K562 (cell line): ENCODE results near the gene CEMIP2. TPM values are rescaled to one million over a fixed set of nuclear protein-coding genes. Genes with fewer than 3 reads are reported as not detected.

Experiments
- ATAC-seq: fragments of 200-7000 bp; cut with Tn5 transposase; 3 replicates; pipeline ENCODE4 v1.9.1; 2020; ENCODE audit warnings: moderate library complexity
- BruUV-seq: library from RNA; stranded (reverse); fragments of 400-500 nt; replicated peaks from 2 replicates; lab custom pipeline; 2021; lab: Mats Ljungman, UMichigan
- CTCF ChIA-PET: fragments of 300-600 bp; formaldehyde crosslinking; extraction: SDS; loops from one replicate; lab custom pipeline; 2021; ENCODE audit warnings: low intra/inter-chr PET ratio; lab: Yijun Ruan, JAX
- POLR2A ChIA-PET: fragments of 300-600, 350-650 bp; sonication (Branson Sonifier 250); formaldehyde crosslinking; extraction: SDS; loops from one replicate; lab custom pipeline; 2021; ENCODE audit warnings: antibody characterized with exemption, inconsistent platforms; lab: Yijun Ruan, JAX
- DNase-seq, 4 experiments: peaks; one replicate each; pipeline versions ENCODE4 v3.0.0 to v3.0.0-alpha.2; 2011 to 2018; ENCODE audit warnings: low spot score in 3 of 4, mixed read lengths in 3 of 4; ENCODE audit errors: extremely low read depth in 1 of 4
- FAIRE-seq: peaks from 2 replicates; lab custom pipeline; 2011; peaks lifted over from hg19 to GRCh38; lab: Jason Lieb, UNC
- H2AFZ ChIP-seq: 2 replicates; pipeline ENCODE4 v1.6.0; 2011; ENCODE audit warnings: low read depth, low read length, control low read depth, inconsistent platforms
- H3K27ac ChIP-seq: fragments of 200-600 bp; 3 replicates; pipeline ENCODE4 v1.8.0; 2011; ENCODE audit warnings: low read depth, mild to moderate bottlenecking, control low read depth, inconsistent platforms, low read length, moderate library complexity, mixed read lengths; ENCODE audit errors: extremely low read depth
- H3K27me3 ChIP-seq, 2 experiments: fragments of 300-600 bp in 1 of 2; 2 replicates in 1 of 2; 3 replicates in 1 of 2; pipeline versions ENCODE4 v1.6.0 to v1.8.0; 2011; ENCODE audit warnings: inconsistent platforms in 2 of 2, low read length in 2 of 2, mild to moderate bottlenecking in 1 of 2, mixed read lengths in 1 of 2, moderate library complexity in 1 of 2; ENCODE audit not compliant: control insufficient read depth in 2 of 2, insufficient read depth in 2 of 2
- H3K36me3 ChIP-seq: fragments of 300-600 bp; 3 replicates; pipeline ENCODE4 v1.8.0; 2011; ENCODE audit warnings: mild to moderate bottlenecking, low read length, inconsistent platforms; ENCODE audit not compliant: control insufficient read depth, insufficient read depth
- H3K4me1 ChIP-seq, 2 experiments: fragments of 200-600 bp in 1 of 2; replicated peaks in 1 of 2; 2 replicates in 1 of 2; 3 replicates in 1 of 2; pipeline versions ENCODE4 v1.5.1 to v1.8.0; 2011; ENCODE audit warnings: inconsistent platforms in 2 of 2, low read length in 2 of 2, mild to moderate bottlenecking in 1 of 2, mixed read lengths in 1 of 2, moderate library complexity in 1 of 2; ENCODE audit not compliant: control insufficient read depth in 2 of 2, insufficient read depth in 2 of 2
- H3K4me2 ChIP-seq: 2 replicates; pipeline ENCODE4 v1.6.1; 2011; ENCODE audit warnings: low read length, control low read depth, inconsistent platforms, mixed read lengths; ENCODE audit not compliant: insufficient read depth
- H3K4me3 ChIP-seq: fragments of 200-600 bp; sonication (generic), shearing (Covaris generic); 2 replicates; pipeline ENCODE4 v1.5.1; 2016; ENCODE audit warnings: control low read depth, inconsistent platforms
- H3K79me2 ChIP-seq: fragments of 200-600 bp; 3 replicates; pipeline ENCODE4 v1.8.0; 2011; ENCODE audit warnings: low read length, inconsistent platforms; ENCODE audit not compliant: control insufficient read depth, insufficient read depth
- H3K9ac ChIP-seq, 2 experiments: 2 replicates each; pipeline versions ENCODE4 v1.6.0 to v1.6.1; 2011; ENCODE audit warnings: low read depth in 2 of 2, low read length in 2 of 2, control low read depth in 1 of 2, inconsistent platforms in 1 of 2, mild to moderate bottlenecking in 1 of 2, mixed read lengths in 1 of 2; ENCODE audit not compliant: insufficient read depth in 1 of 2
- H3K9me1 ChIP-seq: one replicate; pipeline ENCODE4 v1.6.0; 2011; ENCODE audit warnings: inconsistent platforms, mild to moderate bottlenecking, low read length, moderate library complexity; ENCODE audit not compliant: control insufficient read depth, insufficient read depth
- H3K9me3 ChIP-seq: replicated peaks from 2 replicates; pipeline ENCODE4 v1.5.1; 2011; ENCODE audit warnings: low read depth, low read length, inconsistent platforms; ENCODE audit not compliant: control insufficient read depth, insufficient read depth
- H4K20me1 ChIP-seq: replicated peaks from 2 replicates; pipeline ENCODE4 v1.6.1; 2011; ENCODE audit warnings: low read length, inconsistent platforms, mixed read lengths; ENCODE audit not compliant: control insufficient read depth, insufficient read depth
- DEAF1 ChIP-seq: fragments of 450-650 bp; formaldehyde crosslinking; IDR thresholded peaks from 2 replicates; pipeline ENCODE4 v1.4.0; 2020; ENCODE audit warnings: mild to moderate bottlenecking, moderate library complexity
- FOXK1 ChIP-seq: sonication (generic); formaldehyde crosslinking; IDR thresholded peaks from 2 replicates; pipeline ENCODE4 v1.8.0; 2022; ENCODE audit warnings: missing genetic modification reagents, mild to moderate bottlenecking, borderline replicate concordance
- HIVEP1 ChIP-seq: fragments of 250-450 bp; sonication (Bioruptor Pico); IDR thresholded peaks from 2 replicates; pipeline ENCODE4 v1.4.0; 2020; ENCODE audit warnings: mild to moderate bottlenecking
- KLF16 ChIP-seq: IDR thresholded peaks from 2 replicates; pipeline ENCODE4 v1.6.1; 2016; ENCODE audit warnings: antibody characterized with exemption
- LCOR ChIP-seq: sonication (generic); formaldehyde crosslinking; IDR thresholded peaks from 2 replicates; pipeline ENCODE4 v1.8.0; 2022; ENCODE audit warnings: mild to moderate bottlenecking, missing genetic modification reagents
- NCOA2 ChIP-seq, 2 experiments: fragments of 450-650 bp; IDR thresholded peaks; 2 replicates each; pipeline ENCODE4 v1.6.1; 2018; ENCODE audit warnings: mild to moderate bottlenecking in 2 of 2, moderate library complexity in 1 of 2; ENCODE audit not compliant: partially characterized antibody in 2 of 2
- PHB ChIP-seq: fragments of 250-450 bp; sonication (Bioruptor Pico); IDR thresholded peaks from 2 replicates; pipeline ENCODE4 v1.5.0; 2021
- POLR2A ChIP-seq: fragments of 450-650 bp; conservative IDR thresholded peaks from 2 replicates; pipeline ENCODE4 v1.6.1; 2016
- RBM25 ChIP-seq: fragments of 200-400 bp; formaldehyde crosslinking; IDR thresholded peaks from 2 replicates; pipeline ENCODE4 v1.6.1; 2018; ENCODE audit warnings: low read length, low read depth, moderate library complexity; ENCODE audit not compliant: severe bottlenecking
- RBM34 ChIP-seq: fragments of 200-400 bp; formaldehyde crosslinking; IDR thresholded peaks from 2 replicates; pipeline ENCODE4 v1.6.1; 2018; ENCODE audit warnings: low read length, borderline replicate concordance; ENCODE audit not compliant: insufficient read depth
- ZC3H11A ChIP-seq: IDR thresholded peaks from 2 replicates; pipeline ENCODE4 v1.6.1; 2012; ENCODE audit warnings: low read depth, low read length, improper control_type of control experiment
- ZNF124 ChIP-seq: sonication (generic); formaldehyde crosslinking; IDR thresholded peaks from 2 replicates; pipeline ENCODE4 v1.8.1; 2022; ENCODE audit warnings: missing genetic modification reagents
- ZNF592 ChIP-seq: fragments of 450-650 bp; IDR thresholded peaks from 2 replicates; pipeline ENCODE4 v1.6.1; 2017; ENCODE audit warnings: antibody characterized with exemption, mild to moderate bottlenecking
- WGBS: fragments of 100-300 bp; shearing (Covaris generic); methylation state at CpG from one replicate; pipeline ENCODE4 v1.1.6; 2016; ENCODE audit warnings: low coverage, mixed read lengths; ENCODE audit not compliant: insufficient coverage; ENCODE audit errors: missing lambda C conversion rate; 5-methylcytosine and 5-hydroxymethylcytosine counted together
- in situ Hi-C: fragments of 300-500 bp; cut with MboI; formaldehyde crosslinking; loops from 4 replicates; pipeline ENCODE4 v1.15.0; 2018; ENCODE audit warnings: inconsistent platforms, mixed read lengths
- intact Hi-C: fragments of 100-400 bp; cut with micrococcal nuclease; formaldehyde crosslinking; loops from 2 replicates; pipeline ENCODE4 v1.14.2; 2022
- polyA plus RNA-seq, 8 experiments: library from polyadenylated mRNA; depleted of rRNA in 4 of 8; stranded (reverse) in 5 of 8; unstranded in 3 of 8; fragments of >200 nt; fragmentation: Nextera tagmentation in 2 of 8; fragmentation: Illumina TruSeq in 1 of 8; extraction: Ambion mirVana in 2 of 8; extraction: Trizol in 1 of 8; gene quantifications; 2 replicates each; pipeline versions ENCODE4 v1.2.1 to v1.2.3, GENCODE V29; 2011 to 2014; ENCODE audit warnings: inconsistent platforms in 1 of 8, missing spikeins in 1 of 8
- total RNA-seq, 7 experiments: library from RNA; depleted of rRNA in 6 of 7; stranded (reverse); fragments of >200 nt in 6 of 7; fragmentation: Illumina TruSeq in 2 of 7; extraction: Trizol in 2 of 7; gene quantifications; 2 replicates each; pipeline versions ENCODE4 v1.2.1 to v1.2.3, GENCODE V29; 2011 to 2021; ENCODE audit warnings: low replicate concordance in 1 of 7
- TF ChIP-seq, protein P1 (sequence below): fragments of 450-650 bp; formaldehyde crosslinking; IDR thresholded peaks from 2 replicates; pipeline ENCODE4 v1.4.0; 2022; ENCODE audit warnings: missing genetic modification characterization
- TF ChIP-seq, protein P2 (sequence below), 2 experiments: fragments of 450-650 bp; IDR thresholded peaks; 2 replicates each; pipeline ENCODE4 v1.6.1; 2016

The CEMIP2 gene
- total and polyA plus RNA-seq, 9 of the 15 experiments (the other 6 are each of a cell fraction or from before 2014, with no cell fraction given): 5.4 to 29.9 (median 14.2) TPM

GRCh38 chr9:71638627-71639026, 129.7 kb downstream of the CEMIP2 start:
- Histone ChIP-seq H3K27ac (peak overlapping the region; percentile 71), H4K20me1 (no peaks in the 10 kb centered on the region), H3K27me3 (no peaks in the 10 kb centered on the region), H3K9me3 (no peaks in the 10 kb centered on the region; the same call in 1 of the 2 replicates), H3K79me2 (no peaks in the 10 kb centered on the region), H2AFZ (peak overlapping the region; percentile 98), H3K4me1 (peaks cover 3 to 24% of the 10 kb centered on the region in 2 experiments; a peak in 4 of 5 replicates), H3K36me3 (no peaks in the 10 kb centered on the region), H3K4me2 (peak overlapping the region; percentile 80), H3K9me1 (no peaks in the 10 kb centered on the region), H3K4me3 (no peak overlapping the region), H3K9ac (peak overlapping the region; percentile 15 to 56; a peak in 3 of 4 replicates)
- intact Hi-C loops (no loop called here), in situ Hi-C loops (no loop called here)
- ATAC-seq (peak; percentile 76), FAIRE-seq (peak; percentile 82), DNase-seq (peak in 2 of 4 experiments; percentile 36 to 57)
- WGBS: 3% methylated on average over 7 of the region's 7 CpGs
- BruUV-seq: no TSS peak
- CTCF ChIA-PET: no interaction called here
- POLR2A ChIA-PET: interaction anchor here (1.7 to 2.0 kb wide), 2 partner anchors 9 kb away, joined by 6 read pairs; no protein-coding TSS in a partner anchor
- TF ChIP-seq, protein P1, sequence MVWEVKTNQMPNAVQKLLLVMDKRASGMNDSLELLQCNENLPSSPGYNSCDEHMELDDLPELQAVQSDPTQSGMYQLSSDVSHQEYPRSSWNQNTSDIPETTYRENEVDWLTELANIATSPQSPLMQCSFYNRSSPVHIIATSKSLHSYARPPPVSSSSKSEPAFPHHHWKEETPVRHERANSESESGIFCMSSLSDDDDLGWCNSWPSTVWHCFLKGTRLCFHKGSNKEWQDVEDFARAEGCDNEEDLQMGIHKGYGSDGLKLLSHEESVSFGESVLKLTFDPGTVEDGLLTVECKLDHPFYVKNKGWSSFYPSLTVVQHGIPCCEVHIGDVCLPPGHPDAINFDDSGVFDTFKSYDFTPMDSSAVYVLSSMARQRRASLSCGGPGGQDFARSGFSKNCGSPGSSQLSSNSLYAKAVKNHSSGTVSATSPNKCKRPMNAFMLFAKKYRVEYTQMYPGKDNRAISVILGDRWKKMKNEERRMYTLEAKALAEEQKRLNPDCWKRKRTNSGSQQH: no peak
- TF ChIP-seq FOXK1 (no peak), DEAF1 (no peak), NCOA2 (IDR thresholded peaks at IDR 0.05; ENCODE audit: partially characterized antibody in 2 of 2) (no peak), HIVEP1 (CRISPR knock-in tag) (no peak), PHB (CRISPR knock-in tag) (no peak), RBM34 (no peak), ZNF124 (CRISPR knock-in tag) (no peak), POLR2A (0 out of 2 replicates have a peak, but pooled peaks have one; percentile 42), RBM25 (no peak), KLF16 (no peak), LCOR (no peak), ZNF592 (peak; percentile 77), ZC3H11A (no peak)
- TF ChIP-seq, protein P2, sequence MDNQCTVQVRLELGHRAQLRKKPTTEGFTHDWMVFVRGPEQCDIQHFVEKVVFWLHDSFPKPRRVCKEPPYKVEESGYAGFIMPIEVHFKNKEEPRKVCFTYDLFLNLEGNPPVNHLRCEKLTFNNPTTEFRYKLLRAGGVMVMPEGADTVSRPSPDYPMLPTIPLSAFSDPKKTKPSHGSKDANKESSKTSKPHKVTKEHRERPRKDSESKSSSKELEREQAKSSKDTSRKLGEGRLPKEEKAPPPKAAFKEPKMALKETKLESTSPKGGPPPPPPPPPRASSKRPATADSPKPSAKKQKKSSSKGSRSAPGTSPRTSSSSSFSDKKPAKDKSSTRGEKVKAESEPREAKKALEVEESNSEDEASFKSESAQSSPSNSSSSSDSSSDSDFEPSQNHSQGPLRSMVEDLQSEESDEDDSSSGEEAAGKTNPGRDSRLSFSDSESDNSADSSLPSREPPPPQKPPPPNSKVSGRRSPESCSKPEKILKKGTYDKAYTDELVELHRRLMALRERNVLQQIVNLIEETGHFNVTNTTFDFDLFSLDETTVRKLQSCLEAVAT (IDR thresholded peaks at IDR 0.05): peak in 1 of 2 experiments; percentile 94; a peak in 2 of 4 replicates
